ENCODE results near the gene RGL1. TPM values are rescaled to one million over a fixed set of nuclear protein-coding genes. Genes with fewer than 3 reads are reported as not detected.
A peak's percentile ranks its signal among the peaks of the same experiment; 100 is the strongest.

Gene RGL1
- total RNA-seq, 1 donor from 2014 or later, result 5.4 TPM

DNA sequence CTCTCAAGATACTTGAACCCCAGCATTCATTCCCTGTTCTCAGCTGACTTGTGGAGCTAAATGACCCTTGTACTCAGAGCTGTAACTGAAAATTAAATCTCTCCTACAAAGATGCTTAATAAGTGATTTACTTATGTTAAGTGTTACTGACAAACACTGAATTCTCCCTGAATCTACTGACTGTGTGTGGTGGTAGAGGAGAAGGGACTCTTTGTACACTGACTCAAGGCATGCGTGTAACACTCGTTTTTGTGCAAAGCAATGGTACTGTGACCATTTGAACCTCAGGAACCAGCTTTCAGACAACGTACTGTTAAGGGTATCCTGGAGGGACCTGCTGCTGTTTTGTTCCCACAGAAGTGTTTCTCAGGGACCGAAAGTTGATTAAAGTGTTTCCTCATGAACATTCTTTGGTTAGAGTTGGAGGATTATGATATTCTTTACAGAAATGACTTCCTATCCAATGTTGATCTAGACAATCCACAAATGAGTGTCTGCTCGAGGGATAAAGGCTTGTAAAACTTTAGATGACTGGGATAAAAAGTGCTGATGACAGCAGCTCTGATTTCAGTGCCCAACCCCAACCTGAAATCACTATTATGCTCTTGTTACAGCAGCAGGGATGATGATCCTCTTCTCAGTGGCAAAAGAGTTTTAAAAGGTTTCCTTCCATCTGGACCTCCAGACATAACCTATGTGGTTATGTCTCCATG lies 12.8 kb downstream of the RGL1 start:
- DNase-seq (ENCODE audit: low read depth), result no peak

DNA sequence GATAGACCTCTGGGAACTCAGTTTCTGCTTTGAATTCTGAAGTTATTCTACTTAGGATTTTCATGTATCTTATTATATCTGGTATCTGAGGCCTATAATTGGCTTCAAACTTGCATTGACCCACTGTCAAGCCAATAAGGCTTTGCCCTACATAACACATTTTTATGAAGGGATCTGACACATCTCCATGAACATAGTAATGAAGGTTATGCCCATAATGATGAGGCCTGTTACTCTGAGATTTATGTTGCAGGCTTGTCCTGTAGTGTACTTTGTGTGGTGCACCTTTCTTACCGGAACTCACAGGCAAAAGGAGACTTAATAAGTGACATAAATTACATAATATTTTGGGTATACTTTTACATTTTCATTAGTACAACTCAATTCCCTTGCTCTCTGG lies 14.1 kb downstream of the RGL1 start:
- no peak for DNase-seq (ENCODE audit: low read depth)

DNA sequence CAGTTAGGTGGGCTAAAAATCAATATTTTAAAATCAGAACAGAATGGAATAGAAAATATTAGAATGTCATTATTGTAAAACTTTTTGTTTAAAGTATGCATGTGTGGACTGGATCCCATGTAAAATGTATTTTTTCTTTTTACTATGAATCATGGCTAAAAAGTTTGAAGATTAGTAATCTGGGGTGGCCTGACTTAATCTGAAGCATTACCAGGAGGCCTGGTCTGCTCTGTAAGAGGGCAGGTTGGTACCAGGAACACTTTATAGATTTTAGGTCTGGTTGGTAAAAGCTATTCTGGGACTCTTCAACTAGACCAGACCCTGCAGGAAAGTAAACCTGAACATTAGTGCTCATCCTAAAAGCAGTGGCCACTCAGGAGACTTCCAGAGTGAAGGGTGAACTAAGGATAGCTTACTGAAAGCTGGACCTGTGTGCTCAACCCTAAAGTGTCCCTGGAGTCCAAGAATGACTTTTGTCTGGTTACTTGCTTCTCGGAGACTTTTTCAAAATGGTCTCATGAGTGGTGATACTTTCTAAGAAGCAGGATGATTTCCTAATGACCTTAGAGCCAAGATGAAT lies 16.5 kb downstream of the RGL1 start:
- DNase-seq (ENCODE audit: low read depth), result no peak

DNA sequence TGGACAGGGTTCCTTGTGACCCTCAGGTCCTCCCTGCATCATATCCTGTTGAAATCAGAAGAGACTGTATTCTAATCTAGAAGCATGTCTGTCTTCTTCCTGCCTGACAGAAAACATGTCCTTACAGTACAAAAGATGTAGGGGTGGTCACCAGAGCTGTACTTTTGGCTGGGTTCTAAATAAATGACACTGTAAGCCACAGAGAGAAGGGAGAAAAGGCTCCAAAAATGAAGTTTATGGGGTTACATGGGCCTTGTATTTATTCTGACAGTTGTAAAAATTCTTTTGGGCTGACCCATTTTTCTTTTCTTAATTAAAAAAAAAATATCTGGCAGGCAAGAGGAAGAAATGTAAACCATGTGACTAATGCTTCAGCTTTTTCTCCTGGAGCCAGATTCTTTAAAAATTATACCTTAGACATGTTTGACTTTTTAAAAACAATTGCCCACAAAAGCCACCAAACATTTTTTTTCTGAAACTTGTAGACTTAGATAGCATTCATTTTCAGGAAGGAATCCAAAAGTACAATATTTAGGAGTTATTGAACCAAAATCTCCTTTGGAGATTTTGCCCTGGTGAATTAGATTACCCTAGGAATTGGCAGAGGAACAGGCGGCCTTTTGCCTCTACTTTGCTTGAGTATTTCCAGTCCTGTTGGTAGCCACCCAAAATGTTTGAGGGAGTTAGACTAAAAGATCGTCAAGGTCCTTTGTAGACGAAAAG lies 17.1 kb downstream of the RGL1 start:
- no peak for DNase-seq (ENCODE audit: low read depth)

DNA sequence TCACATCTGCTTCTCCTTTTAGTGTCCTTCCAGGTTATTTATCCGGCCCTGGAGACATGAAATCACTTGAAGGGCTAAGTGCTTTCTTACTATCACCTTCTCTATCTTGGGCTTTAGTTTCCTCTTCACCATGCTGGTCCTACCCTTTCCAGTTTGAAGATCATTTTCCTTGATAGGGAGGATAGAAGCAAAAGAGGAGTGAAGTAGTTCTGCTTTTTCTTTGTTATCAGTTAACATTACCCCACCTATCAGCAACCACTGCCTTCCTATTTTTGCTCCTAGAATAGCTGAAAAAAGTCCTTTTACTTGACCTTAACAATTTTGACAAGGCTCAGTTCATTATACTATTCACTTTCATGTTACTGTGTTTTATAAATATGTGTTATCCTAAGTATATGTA lies 19.4 kb downstream of the RGL1 start:
- DNase-seq (ENCODE audit: low read depth), result no peak

DNA sequence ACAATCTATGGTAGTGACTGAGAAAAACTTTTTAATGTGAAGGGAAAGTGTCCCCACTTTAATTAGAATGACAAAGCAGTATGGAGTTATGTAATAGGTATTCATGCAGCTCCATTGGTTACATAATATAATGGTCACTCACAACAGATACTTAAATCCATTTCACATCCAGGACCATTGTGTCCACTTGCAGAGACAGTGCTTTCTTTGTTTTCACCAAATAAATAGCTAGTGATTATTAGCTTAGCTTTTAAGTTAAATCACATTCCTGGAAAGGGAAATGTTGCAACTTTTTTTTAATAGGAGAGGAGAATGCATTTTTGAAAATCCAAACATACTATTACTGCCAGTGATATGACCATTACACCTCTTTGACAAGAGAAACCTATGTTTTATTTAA lies 22.9 kb downstream of the RGL1 start:
- DNase-seq (ENCODE audit: low read depth), result no peak

DNA sequence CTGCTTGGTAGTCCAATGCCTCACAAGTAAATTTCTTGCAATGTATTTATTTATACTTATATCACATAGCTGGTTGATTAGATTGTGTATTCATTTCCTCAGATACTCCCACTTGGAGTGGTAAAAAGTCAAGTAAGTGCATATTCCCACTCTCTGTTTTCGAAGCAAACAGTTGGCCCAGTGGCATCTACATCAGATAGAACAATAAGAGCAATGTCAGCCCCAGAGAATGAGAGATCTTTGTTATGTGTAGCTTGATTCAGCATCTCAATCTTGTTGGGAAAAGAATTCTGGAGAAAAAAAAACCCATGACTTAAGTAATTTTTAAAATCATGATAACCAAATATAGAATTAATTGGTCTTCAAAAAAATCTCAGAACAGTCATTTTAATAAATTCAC lies 25.5 kb downstream of the RGL1 start:
- DNase-seq (ENCODE audit: low read depth), result no peak

DNA sequence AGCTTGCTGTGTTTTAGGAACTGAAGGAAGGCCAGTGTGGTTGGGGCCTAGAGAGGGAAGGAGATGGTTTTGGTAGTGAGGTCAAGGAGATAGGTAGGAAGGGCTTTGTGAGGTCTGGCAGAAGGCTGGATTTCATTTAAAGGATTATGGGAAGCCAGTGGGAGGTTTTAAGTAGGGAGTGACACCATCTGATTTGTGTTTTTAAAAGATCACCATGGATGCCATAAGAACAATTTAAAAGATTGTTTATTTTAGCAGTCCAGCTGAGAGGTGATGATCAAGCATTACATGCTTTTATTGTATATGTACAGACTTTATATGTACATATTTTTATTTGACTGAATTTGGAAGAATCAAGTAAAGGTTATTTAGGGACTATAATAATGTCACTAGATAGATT lies 26.4 kb downstream of the RGL1 start:
- no peak for DNase-seq (ENCODE audit: low read depth)

DNA sequence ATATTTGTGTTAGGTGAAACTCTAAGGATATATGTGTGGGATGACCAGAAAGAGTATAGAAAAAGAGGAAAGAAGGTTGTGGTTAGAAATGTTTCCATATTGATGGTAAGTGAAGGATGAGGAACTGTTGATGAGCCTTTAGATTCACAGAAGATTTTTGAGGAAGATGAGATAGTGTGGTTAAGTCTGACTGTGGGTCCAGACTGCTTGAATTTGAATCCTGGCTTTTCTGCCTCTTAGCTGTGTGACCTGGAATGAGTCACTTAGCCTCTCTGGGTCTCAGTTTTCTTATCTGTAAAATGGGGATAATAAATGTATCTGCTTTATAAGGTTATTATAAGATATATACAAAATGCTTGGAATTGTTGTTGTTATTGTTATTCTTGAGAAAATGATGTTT lies 27.5 kb downstream of the RGL1 start:
- no peak for DNase-seq (ENCODE audit: low read depth)

DNA sequence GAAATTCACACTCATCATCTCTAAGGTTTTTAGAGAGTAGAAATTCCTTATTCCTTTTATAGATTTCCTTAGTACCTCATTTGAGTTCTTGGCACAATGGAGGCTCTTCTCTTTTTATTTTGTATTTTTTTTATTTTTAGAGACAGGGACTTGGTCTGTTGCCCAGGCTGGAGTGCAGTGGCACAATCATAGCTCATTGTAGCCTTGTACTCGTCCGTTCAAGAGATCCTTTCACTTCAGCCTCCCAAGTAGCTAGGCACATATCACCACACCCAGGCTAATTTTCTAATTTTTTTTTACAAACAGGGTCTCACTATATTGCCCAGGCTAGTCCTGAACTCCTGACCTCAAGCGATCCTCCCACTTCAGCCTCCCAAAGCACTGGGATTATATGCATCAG lies 29.6 kb downstream of the RGL1 start:
- no peak for DNase-seq (ENCODE audit: low read depth)

DNA sequence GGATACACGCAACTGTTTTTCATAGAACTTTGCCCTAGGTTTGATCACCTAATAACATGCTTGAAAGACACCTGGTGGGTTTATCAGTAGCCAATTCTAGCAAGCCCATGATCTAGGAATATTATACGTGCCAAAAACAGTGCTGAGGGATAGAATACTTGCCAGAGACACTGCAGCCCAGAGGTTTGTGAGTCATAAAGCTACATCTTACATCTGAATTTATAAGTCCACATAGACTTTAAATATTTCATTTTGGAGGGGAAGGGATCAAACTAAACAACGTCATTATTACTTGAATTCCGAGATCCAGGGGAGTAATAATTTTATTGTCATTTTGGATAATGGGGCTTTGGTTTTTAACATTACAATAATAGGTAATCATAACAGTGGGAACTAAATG lies 31.7 kb downstream of the RGL1 start:
- DNase-seq (ENCODE audit: low read depth), result no peak

DNA sequence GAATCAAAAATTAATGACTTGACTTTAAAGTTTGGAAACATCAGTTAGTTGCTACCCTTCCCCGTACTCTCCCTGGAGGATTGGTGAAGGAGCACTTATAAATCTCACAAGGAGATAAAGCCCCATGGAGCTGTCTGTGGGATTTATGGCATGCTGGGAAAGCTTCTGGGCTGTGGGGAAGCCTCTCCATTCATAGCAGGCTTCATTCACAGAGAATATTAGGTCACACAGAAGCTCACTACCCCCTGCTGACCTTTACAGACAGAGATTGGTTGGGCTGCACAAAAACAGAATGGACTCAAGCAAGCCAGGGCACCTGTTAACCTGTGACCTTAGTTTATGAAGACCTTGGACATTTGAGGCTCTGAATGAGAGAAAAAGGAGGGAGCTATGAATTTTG lies 32.1 kb downstream of the RGL1 start:
- DNase-seq (ENCODE audit: low read depth), result peak; percentile 45

DNA sequence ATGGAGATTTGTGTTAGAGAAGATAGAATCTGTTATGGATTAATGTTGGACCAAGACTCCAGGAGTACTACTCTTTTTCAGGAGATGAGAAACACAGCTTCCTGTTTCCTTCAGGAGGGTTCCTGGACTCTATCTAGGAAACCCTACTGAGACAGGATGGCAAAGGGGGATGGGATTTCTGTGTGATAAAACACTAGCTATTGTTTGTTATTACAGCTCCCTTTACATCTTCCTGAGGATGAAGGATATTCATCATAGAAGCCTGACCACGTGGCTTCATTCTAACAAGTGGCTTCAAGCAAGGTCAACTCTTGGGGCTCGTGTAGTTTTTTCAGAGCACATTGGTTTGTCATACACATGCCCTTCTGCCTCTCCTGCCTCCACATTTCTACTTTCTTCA lies 33.3 kb downstream of the RGL1 start:
- DNase-seq (ENCODE audit: low read depth), result no peak

DNA sequence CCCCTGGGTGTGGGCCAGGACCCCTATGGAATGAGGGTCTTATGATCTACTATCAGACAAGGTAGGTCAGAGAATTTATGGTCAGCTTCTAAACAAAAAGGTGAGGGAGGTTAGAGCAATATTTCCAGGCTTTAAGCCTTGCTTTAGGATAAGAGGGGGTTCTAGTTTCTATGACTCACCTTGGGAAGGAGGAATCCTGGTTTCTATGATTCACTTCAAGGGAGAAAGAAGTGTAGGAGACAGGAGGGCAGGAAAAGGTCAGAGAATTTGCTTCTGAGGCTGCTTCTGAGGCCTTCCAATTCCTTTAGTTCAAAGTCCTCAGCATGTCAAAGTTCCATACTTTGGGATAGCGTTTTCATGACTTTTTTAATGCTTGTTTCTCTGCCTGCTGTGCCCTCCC lies 35.2 kb downstream of the RGL1 start:
- no peak for DNase-seq (ENCODE audit: low read depth)

DNA sequence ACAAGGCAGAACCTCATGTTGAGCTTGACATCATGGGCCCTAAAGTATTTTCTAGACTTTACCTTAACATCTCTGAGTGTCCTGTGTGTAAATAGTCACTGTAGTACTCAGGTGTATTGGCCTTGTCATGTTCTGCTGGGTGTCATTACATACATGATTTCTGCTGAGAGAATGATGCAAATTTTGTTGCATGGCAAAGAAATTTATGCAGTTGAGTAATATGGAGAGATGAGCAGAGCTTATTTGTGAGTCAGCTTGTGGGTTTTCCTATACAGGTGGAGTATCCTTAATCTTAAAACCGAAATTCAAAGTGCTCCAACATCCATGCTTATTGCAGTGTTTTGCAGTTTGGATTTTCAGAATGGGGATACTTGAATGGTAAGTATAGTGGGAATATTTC lies 36.6 kb downstream of the RGL1 start:
- DNase-seq (ENCODE audit: low read depth), result no peak

DNA sequence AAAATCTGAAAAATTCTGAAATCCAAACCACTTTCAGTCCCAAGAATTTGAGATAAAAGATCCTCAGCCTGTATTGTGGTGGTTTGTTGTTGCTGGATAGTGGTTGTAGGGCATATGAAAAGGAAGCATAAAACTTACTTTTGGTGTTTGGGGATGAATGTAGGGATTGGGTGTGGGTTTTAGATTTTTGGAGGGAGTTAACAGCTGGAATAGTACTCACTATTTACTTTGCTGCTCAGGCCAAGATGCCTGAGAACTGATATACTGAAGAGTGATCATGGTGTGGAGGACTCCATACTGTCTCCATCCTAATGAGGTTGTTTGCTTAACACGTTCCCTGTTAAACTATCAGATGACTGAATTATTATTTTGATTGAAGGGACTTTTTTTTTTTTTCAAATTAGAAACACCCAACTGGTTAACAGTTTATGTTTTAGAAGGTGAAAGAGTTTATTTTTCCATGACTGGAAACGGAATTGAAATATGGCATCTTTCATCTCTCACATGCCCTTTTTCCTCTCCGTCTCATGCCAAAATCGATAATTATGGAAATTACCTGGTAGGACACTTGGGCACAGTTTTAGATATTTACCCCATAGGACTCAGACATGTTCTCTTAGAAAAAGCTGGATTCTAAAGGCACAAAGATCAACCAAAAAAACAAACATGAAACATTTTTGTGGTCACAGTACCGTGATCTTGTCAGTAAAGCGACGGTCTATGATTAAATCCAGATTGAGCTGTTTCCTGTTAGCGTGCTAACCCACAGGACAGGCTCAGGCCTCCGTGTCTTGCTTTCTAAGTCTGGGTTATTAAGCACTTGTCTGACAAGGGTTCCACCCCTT lies 37.3 kb downstream of the RGL1 start:
- DNase-seq (ENCODE audit: low read depth), result peak; percentile 79

DNA sequence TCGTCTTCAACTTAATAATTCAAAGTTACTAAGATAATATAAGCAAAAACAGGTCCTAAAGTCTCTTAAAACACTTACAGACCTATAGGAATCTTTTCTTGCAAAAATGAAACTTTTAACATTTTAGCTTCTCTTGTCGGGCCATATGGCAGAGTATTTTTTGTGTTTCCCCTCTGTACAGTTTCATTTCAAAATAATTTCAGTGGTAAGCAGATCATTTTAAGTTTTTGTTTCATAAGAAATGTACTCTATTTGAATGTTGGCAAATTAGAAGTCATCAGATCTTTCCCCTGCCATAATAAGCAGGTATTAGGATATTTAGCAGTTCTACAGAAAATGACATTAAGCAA lies 37.9 kb downstream of the RGL1 start:
- no peak for DNase-seq (ENCODE audit: low read depth)

DNA sequence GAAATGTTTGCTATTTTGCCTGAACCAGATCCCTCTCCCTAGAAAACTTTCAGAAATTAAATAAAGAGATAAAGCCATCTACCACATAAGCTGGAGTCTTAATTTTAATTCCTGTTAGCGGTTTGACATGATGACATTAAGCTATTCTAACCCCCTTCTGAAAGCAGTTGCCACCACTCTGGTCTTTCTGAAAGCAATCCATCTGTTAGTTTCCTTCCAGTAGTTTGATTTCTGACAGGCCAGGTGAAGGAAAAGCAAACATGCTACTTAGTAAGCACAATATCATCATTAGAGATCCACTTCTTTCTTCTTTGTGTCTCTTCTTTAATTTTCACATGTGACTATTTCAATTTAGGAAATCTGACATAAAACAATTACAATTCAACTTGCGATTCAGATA lies 39.9 kb downstream of the RGL1 start:
- DNase-seq (ENCODE audit: low read depth), result peak; percentile 41

DNA sequence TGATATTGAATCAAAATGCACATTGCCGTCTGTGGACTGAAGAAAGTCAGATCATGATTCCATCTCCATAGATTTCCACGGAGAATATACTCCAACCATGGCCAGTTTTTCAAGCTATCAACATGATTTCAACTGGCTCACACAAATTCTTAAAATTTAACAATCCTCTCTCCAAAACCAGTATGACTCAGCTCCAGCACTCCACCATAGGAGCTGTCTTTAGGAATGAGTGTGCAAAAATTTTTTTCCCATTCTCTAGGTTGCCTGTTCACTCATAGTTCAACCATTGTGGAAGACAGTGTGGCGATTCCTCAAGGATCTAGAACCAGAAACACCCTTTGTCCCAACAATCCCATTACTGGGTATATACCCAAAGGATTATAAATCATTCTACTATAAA lies 40.8 kb downstream of the RGL1 start:
- no peak for DNase-seq (ENCODE audit: low read depth)

DNA sequence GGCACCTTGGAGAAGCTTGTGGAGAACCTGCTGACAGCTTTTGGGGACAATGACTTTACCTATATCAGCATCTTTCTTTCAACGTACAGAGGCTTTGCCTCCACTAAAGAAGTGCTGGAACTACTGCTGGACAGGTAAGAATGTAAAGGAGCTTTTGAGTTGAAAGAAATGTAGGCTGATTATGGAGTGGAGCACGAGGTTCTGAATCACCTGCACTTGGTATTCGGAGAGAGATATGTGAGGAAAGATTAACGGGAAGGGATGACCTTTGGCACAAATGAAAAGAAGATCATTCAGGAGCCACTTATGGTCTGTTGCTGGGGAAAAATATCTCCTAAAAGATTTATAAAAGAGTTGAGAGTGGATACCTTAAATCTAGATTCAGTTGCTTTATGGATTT lies 42.7 kb downstream of the RGL1 start:
- DNase-seq (ENCODE audit: low read depth), result no peak

DNA sequence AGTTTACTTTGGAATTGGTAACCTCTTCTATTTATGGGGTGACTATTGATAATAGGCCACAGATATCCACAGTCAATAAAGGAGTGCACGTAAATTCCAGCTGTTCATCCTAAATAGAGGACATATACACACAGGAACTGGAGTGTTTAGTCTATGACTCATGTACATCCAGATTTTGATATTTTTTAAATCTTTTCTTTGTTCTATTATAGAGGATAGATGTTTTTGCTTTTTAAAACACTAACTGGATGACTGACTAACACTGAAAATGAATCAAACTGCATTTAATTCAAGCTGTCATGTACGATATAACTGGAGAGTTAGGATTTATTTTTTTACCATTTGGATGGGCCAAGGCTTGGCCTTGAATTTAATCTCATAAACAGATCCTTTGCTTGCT lies 45.9 kb downstream of the RGL1 start:
- DNase-seq (ENCODE audit: low read depth), result no peak

DNA sequence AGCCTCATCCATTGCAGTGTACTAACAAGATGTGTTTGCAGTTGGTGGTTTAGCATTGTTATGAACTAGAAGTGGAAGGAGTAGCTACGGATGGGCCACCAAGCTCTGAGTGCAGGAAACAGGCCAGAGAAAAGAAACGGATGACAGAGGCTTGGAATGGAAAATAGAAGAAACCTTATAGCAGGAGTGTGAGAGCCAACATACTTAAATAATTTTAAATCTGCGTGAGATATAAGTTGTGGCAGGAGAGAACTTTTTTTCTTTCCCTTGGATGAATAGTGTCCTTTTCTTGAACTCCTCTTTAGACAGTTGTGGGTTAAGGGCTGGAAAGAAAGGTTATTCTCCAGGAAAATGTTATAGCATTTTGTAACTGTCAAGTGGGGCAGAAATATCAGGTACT lies 54.2 kb downstream of the RGL1 start:
- DNase-seq (ENCODE audit: low read depth), result no peak
